HEK293 (cell line): ENCODE measurements around the gene AP3D1.

Experiments
- CTCF ChIA-PET: fragments of 350-600 bp; formaldehyde crosslinking; extraction: SDS; loops from one replicate; lab custom pipeline; 2021; ENCODE audit warnings: antibody characterized with exemption; lab: Yijun Ruan, JAX
- POLR2A ChIA-PET: fragments of 300-600 bp; formaldehyde crosslinking; extraction: SDS; loops from one replicate; lab custom pipeline; 2020; ENCODE audit warnings: antibody characterized with exemption, inconsistent platforms; lab: Yijun Ruan, JAX
- H3K27ac ChIP-seq: fragments of 200-500 bp; sonication (Bioruptor generic); 2 replicates; pipeline ENCODE4 v1.5.1; 2014; ENCODE audit warnings: low read depth, low read length, control low read depth, inconsistent platforms; ENCODE audit errors: extremely low read depth
- H3K36me3 ChIP-seq, 2 experiments: fragments of 200-500 bp in 1 of 2; sonication (Bioruptor generic) in 1 of 2; 1 replicate in 1 of 2; 2 replicates in 1 of 2; pipeline ENCODE4 v1.5.1; 2014 to 2017; ENCODE audit warnings: inconsistent platforms in 2 of 2, low read length in 2 of 2; ENCODE audit not compliant: control insufficient read depth in 2 of 2, insufficient read depth in 1 of 2
- H3K4me1 ChIP-seq: fragments of 200-500 bp; sonication (Bioruptor generic); 2 replicates; pipeline ENCODE4 v1.5.1; 2014; ENCODE audit warnings: mild to moderate bottlenecking, low read length, inconsistent platforms; ENCODE audit not compliant: control insufficient read depth, insufficient read depth
- H3K4me3 ChIP-seq: 2 replicates; pipeline ENCODE4 v1.5.1; 2011; ENCODE audit warnings: low read depth, mild to moderate bottlenecking, control low read depth, low read length, moderate library complexity
- H3K9me3 ChIP-seq: fragments of 200-500 bp; sonication (Bioruptor generic); 2 replicates; pipeline ENCODE4 v1.5.1; 2014; ENCODE audit warnings: low read depth, low read length, inconsistent platforms; ENCODE audit not compliant: control insufficient read depth, insufficient read depth
- EGR2 ChIP-seq: fragments of 450-650 bp; formaldehyde crosslinking; IDR thresholded peaks from 2 replicates; pipeline ENCODE4 v1.5.1; 2016; ENCODE audit warnings: low read depth, missing biosample characterization, missing genetic modification characterization
- GLIS1 ChIP-seq: fragments of 450-650 bp; formaldehyde crosslinking; IDR thresholded peaks from 2 replicates; pipeline ENCODE4 v1.5.1; 2016; ENCODE audit warnings: missing biosample characterization, missing genetic modification characterization
- KLF1 ChIP-seq: fragments of 450-650 bp; formaldehyde crosslinking; IDR thresholded peaks from 2 replicates; pipeline ENCODE4 v1.5.1; 2016; ENCODE audit warnings: missing biosample characterization, missing genetic modification characterization
- ZFHX2 ChIP-seq: fragments of 450-650 bp; formaldehyde crosslinking; conservative IDR thresholded peaks from 2 replicates; pipeline ENCODE4 v1.5.1; 2016; ENCODE audit warnings: missing biosample characterization, missing genetic modification characterization
- ZIC2 ChIP-seq: fragments of 450-650 bp; formaldehyde crosslinking; IDR thresholded peaks from 2 replicates; pipeline ENCODE4 v1.5.1; 2016; ENCODE audit warnings: missing biosample characterization, missing genetic modification characterization
- ZNF175 ChIP-seq: fragments of 450-650 bp; formaldehyde crosslinking; IDR thresholded peaks from 2 replicates; pipeline ENCODE4 v1.5.1; 2016; ENCODE audit warnings: missing biosample characterization, missing genetic modification characterization
- ZNF600 ChIP-seq: fragments of 450-650 bp; formaldehyde crosslinking; IDR thresholded peaks from 2 replicates; pipeline ENCODE4 v1.5.1; 2016; ENCODE audit warnings: missing biosample characterization, missing genetic modification characterization
- ZNF624 ChIP-seq: fragments of 450-650 bp; formaldehyde crosslinking; IDR thresholded peaks from 2 replicates; pipeline ENCODE4 v1.5.1; 2017; ENCODE audit warnings: missing biosample characterization, missing genetic modification characterization
- TF ChIP-seq, protein P1 (sequence below): fragments of 450-650 bp; formaldehyde crosslinking; IDR thresholded peaks from 2 replicates; pipeline ENCODE4 v1.5.1; 2016; ENCODE audit warnings: missing biosample characterization, missing genetic modification characterization
- TF ChIP-seq, protein P2 (sequence below): fragments of 450-650 bp; formaldehyde crosslinking; IDR thresholded peaks from 2 replicates; pipeline ENCODE4 v1.5.1; 2016; ENCODE audit warnings: missing biosample characterization, missing genetic modification characterization
- TF ChIP-seq, protein P3 (sequence below): fragments of 450-650 bp; formaldehyde crosslinking; IDR thresholded peaks from 2 replicates; pipeline ENCODE4 v1.5.1; 2017; ENCODE audit warnings: missing biosample characterization, mild to moderate bottlenecking, missing genetic modification characterization, moderate library complexity
- TF ChIP-seq, protein P4 (sequence below): fragments of 450-650 bp; formaldehyde crosslinking; IDR thresholded peaks from 2 replicates; pipeline ENCODE4 v1.5.1; 2016; ENCODE audit warnings: missing biosample characterization, missing genetic modification characterization
- TF ChIP-seq, protein P5 (sequence below): fragments of 450-650 bp; formaldehyde crosslinking; IDR thresholded peaks from 2 replicates; pipeline ENCODE4 v1.5.1; 2016; ENCODE audit warnings: missing biosample characterization, missing genetic modification characterization

AP3D1 gene

DNA sequence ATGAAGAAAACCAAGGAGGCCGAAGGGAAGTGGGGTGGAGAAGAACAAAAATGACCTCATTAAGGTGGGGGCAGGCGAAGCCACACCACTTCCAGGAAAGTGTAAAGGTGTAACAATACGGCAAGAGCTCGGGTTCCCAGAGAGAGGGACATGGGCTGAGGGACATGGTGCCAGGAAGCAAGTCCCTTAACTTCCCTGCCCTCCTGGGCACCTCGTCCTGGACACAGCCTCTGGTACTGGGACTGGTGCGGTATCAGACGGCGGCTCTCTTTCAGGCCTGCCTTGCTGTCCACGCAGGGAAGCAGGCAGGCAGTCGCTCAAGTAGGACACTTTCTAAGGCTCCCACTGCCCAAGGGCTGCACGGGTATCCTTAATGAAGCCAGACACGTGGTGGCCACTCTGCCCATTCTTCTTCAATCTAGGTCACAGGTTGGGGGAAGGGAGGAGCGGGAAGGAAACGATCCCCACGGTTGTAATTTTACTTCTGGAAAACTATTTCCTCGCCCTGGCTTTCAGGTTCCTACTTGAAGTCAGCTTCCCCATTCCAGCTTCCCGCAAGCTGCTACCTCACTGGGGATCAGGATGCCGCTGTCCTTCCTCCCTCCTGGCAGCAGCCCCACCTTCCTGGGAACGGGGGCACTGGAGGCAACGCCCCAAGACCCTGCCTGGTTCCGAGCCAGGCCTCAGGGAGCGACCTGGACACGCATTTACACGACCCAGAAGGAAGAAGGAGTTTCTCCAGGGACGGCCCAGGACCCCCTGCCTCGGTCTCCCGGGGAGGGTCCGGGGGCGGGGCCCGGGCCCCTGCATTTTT lies 1.2 kb downstream of the AP3D1 start (continued):
- TF ChIP-seq KLF1 = 0 out of 2 replicates have a peak, but pooled peaks have one; percentile 42
- no peak for TF ChIP-seq ZNF624 (tag by site-specific recombination)
- no peak for TF ChIP-seq ZNF175 (tag by site-specific recombination)

DNA sequence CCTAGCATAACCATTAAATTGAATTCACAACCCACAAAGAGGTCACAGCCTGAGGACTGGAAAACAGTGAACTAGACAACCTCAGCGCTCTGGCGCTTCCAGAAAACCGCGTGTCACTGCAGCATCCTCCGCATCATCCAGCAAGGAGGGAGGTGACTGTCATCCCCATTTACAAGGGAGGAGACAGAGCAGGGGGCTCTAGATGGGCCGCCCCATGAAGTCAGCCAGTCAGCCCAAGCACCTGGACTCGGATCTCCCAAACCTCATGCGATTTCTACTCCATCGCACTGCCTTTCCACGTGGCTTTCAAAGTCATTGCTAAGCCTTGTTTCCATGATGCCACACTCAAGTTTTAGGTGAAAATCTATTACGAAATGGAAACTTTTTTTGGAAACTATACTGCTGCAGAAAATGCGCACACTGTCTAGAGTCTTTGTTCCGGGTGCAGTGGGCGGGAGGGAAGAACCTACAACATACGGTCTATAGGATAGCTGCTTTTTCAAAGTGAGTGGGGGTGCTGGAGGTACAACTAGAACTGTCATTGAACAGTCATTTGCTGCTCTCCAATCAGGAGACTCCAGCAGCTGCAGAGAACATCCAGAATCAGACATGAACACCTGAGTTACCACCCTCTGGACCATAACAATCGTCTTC lies 2.8 kb downstream of the AP3D1 start:
- no peaks in the 10 kb centered on the region for H3K9me3 ChIP-seq
- ChIA-PET POLR2A (interaction anchor here (0.7 kb wide), 3 partner anchors 25 to 215 kb away, joined by 3 to 4 read pairs (median 3); no protein-coding TSS in a partner anchor), CTCF (interaction anchor here (1.1 kb wide), 1 partner anchor 15 kb away, joined by 3 read pairs; no protein-coding TSS in a partner anchor)
- H3K4me1 ChIP-seq = peaks cover 6% of the 10 kb centered on the region
- TF ChIP-seq, protein P1, sequence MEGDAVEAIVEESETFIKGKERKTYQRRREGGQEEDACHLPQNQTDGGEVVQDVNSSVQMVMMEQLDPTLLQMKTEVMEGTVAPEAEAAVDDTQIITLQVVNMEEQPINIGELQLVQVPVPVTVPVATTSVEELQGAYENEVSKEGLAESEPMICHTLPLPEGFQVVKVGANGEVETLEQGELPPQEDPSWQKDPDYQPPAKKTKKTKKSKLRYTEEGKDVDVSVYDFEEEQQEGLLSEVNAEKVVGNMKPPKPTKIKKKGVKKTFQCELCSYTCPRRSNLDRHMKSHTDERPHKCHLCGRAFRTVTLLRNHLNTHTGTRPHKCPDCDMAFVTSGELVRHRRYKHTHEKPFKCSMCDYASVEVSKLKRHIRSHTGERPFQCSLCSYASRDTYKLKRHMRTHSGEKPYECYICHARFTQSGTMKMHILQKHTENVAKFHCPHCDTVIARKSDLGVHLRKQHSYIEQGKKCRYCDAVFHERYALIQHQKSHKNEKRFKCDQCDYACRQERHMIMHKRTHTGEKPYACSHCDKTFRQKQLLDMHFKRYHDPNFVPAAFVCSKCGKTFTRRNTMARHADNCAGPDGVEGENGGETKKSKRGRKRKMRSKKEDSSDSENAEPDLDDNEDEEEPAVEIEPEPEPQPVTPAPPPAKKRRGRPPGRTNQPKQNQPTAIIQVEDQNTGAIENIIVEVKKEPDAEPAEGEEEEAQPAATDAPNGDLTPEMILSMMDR (tag by site-specific recombination) = no peak
- TF ChIP-seq ZNF600 (tag by site-specific recombination) = 0 out of 2 replicates have a peak, but pooled peaks have one; percentile 26
- TF ChIP-seq, protein P2, sequence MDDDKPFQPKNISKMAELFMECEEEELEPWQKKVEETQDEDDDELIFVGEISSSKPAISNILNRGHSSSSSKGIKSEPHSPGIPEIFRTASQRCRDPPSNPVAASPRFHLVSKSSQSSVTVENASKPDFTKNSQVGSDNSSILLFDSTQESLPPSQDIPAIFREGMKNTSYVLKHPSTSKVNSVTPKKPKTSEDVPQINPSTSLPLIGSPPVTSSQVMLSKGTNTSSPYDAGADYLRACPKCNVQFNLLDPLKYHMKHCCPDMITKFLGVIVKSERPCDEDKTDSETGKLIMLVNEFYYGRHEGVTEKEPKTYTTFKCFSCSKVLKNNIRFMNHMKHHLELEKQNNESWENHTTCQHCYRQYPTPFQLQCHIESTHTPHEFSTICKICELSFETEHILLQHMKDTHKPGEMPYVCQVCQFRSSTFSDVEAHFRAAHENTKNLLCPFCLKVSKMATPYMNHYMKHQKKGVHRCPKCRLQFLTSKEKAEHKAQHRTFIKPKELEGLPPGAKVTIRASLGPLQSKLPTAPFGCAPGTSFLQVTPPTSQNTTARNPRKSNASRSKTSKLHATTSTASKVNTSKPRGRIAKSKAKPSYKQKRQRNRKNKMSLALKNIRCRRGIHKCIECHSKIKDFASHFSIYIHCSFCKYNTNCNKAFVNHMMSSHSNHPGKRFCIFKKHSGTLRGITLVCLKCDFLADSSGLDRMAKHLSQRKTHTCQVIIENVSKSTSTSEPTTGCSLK (tag by site-specific recombination) = no peak
- TF ChIP-seq, all 188 proteins: peak for 1
- H3K27ac ChIP-seq = no peak overlapping the region
- H3K36me3 ChIP-seq = peaks cover 0 to 39% of the 10 kb centered on the region in 2 experiments; a peak in 2 of 3 replicates
- H3K4me3 ChIP-seq = no peak overlapping the region

DNA sequence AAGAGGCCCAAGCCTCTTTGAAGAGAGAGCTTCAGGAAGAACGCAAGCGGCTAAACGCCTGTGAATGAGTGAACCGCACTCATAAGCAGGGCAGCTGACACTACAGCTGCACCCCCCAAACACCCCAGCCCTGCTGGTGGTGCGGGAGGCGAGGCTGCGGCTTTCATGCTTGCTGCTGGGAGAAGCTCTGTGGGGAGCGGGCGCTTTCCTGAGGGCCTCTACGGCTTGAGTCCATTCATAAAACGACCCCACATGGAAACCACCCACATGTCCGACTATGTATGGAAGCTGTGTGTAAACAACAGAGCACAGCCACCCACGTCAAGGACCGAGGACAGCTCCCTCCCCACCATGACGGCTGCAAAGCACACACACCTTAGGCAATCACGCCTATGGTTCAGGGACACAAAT lies 5.5 kb downstream of the AP3D1 start:
- Histone ChIP-seq H3K9me3 (no peaks in the 10 kb centered on the region), H3K36me3 (peaks cover 7 to 46% of the 10 kb centered on the region in 2 experiments; a peak in 2 of 3 replicates), H3K4me1 (peaks cover 6% of the 10 kb centered on the region), H3K4me3 (no peak overlapping the region), H3K27ac (no peak overlapping the region; the same call in 1 of the 2 replicates)
- ChIA-PET CTCF (interaction anchor here (1.0 to 1.4 kb wide), 2 partner anchors 77 to 129 kb away, joined by 3 read pairs; no protein-coding TSS in a partner anchor), POLR2A (interaction anchor here (0.6 to 1.3 kb wide), 3 partner anchors 14 to 169 kb away, joined by 3 to 4 read pairs (median 4); no protein-coding TSS in a partner anchor)
- TF ChIP-seq ZFHX2 = peak; percentile 92
- peak; percentile 90 for TF ChIP-seq EGR2 (tag by site-specific recombination)
- peak; percentile 20; the same call in 1 of the 2 replicates for TF ChIP-seq GLIS1 (tag by site-specific recombination)
- TF ChIP-seq, protein P3, sequence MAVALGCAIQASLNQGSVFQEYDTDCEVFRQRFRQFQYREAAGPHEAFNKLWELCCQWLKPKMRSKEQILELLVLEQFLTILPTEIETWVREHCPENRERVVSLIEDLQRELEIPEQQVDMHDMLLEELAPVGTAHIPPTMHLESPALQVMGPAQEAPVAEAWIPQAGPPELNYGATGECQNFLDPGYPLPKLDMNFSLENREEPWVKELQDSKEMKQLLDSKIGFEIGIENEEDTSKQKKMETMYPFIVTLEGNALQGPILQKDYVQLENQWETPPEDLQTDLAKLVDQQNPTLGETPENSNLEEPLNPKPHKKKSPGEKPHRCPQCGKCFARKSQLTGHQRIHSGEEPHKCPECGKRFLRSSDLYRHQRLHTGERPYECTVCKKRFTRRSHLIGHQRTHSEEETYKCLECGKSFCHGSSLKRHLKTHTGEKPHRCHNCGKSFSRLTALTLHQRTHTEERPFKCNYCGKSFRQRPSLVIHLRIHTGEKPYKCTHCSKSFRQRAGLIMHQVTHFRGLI = no peak
- peak; percentile 77 for TF ChIP-seq ZIC2 (tag by site-specific recombination)
- TF ChIP-seq, protein P4, sequence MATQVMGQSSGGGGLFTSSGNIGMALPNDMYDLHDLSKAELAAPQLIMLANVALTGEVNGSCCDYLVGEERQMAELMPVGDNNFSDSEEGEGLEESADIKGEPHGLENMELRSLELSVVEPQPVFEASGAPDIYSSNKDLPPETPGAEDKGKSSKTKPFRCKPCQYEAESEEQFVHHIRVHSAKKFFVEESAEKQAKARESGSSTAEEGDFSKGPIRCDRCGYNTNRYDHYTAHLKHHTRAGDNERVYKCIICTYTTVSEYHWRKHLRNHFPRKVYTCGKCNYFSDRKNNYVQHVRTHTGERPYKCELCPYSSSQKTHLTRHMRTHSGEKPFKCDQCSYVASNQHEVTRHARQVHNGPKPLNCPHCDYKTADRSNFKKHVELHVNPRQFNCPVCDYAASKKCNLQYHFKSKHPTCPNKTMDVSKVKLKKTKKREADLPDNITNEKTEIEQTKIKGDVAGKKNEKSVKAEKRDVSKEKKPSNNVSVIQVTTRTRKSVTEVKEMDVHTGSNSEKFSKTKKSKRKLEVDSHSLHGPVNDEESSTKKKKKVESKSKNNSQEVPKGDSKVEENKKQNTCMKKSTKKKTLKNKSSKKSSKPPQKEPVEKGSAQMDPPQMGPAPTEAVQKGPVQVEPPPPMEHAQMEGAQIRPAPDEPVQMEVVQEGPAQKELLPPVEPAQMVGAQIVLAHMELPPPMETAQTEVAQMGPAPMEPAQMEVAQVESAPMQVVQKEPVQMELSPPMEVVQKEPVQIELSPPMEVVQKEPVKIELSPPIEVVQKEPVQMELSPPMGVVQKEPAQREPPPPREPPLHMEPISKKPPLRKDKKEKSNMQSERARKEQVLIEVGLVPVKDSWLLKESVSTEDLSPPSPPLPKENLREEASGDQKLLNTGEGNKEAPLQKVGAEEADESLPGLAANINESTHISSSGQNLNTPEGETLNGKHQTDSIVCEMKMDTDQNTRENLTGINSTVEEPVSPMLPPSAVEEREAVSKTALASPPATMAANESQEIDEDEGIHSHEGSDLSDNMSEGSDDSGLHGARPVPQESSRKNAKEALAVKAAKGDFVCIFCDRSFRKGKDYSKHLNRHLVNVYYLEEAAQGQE (tag by site-specific recombination) = peak; percentile 93
- TF ChIP-seq, protein P5, sequence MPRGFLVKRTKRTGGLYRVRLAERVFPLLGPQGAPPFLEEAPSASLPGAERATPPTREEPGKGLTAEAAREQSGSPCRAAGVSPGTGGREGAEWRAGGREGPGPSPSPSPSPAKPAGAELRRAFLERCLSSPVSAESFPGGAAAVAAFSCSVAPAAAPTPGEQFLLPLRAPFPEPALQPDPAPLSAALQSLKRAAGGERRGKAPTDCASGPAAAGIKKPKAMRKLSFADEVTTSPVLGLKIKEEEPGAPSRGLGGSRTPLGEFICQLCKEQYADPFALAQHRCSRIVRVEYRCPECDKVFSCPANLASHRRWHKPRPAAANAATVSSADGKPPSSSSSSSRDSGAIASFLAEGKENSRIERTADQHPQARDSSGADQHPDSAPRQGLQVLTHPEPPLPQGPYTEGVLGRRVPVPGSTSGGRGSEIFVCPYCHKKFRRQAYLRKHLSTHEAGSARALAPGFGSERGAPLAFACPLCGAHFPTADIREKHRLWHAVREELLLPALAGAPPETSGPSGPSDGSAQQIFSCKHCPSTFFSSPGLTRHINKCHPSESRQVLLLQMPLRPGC (tag by site-specific recombination) = no peak
- TF ChIP-seq, all 188 proteins: peak for 5
